Gastroesophageal sphincter (tissue), 3 donors: ENCODE data around the gene IKBKE.

ENCODE experiments used
- CTCF ChIP-seq, 4 experiments: fragments of 200-600 bp in 2 of 4; fragments of 450-650 bp in 2 of 4; sonication (generic) in 1 of 4; IDR thresholded peaks; one replicate each; pipeline ENCODE4 v1.5.1; 2017 to 2019; ENCODE audit warnings: antibody characterized with exemption in 4 of 4, mild to moderate bottlenecking in 2 of 4, moderate library complexity in 2 of 4
- POLR2A ChIP-seq, 2 donors: fragments of 450-650 bp; IDR thresholded peaks; one replicate each; pipeline ENCODE4 v1.6.1; 2017; ENCODE audit warnings: antibody characterized with exemption in 2 of 2, mild to moderate bottlenecking in 2 of 2, moderate library complexity in 1 of 2

DNA sequence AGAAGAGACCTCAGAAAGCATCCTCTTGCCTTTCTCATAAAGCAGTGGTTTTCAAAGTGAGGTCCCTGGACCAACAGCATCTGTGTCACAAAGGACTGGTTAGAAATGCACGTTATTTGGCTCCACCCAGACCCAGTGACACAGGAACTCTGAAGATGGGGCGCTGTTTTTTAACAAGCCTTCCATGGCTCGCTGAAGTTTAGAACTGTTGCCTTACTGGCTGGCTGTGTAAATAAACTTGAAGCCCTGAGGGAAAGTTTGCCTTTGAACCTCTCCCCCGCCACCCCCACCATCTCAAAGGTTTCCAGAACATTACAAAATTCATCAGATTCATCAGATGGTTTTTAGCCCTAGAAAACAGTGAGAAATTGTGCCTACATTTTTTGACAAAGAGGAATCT lies 21.8 kb upstream of the IKBKE start:
- TF ChIP-seq CTCF (IDR thresholded peaks at IDR 0.05): no peak
- TF ChIP-seq POLR2A (IDR thresholded peaks at IDR 0.05): no peak
